Measurements from ENCODE around the gene LMO7. TPM values are rescaled to one million over a fixed set of nuclear protein-coding genes. Genes with fewer than 3 reads are reported as not detected.

LMO7 gene
- total and polyA plus RNA-seq, 2 of the 13 experiments (the other 11 are each of a cell fraction or from before 2014, with no cell fraction given): 34.0 to 121 TPM

- peaks cover 51% of the 10 kb centered on the region for H3K4me1 ChIP-seq (ENCODE audit: insufficient read depth, low read length)
- H3K27ac ChIP-seq (ENCODE audit: extremely low read length, insufficient read depth, low read length): peak overlapping the region; percentile 95
- peak overlapping the region; percentile 72 to 98 (median 77) for H3K4me3 ChIP-seq (replicated peaks in 1 of 3; ENCODE audit: insufficient read depth in 1 of 3, low read depth in 2 of 3, low read length in 3 of 3)
- DNase-seq (ENCODE audit: low spot score) (no peak), FAIRE-seq (no peak), ATAC-seq (no peak)
- no peaks in the 10 kb centered on the region for H3K27me3 ChIP-seq (ENCODE audit: control insufficient read depth in 1 of 2, insufficient read depth in 2 of 2, low read length in 2 of 2)
- no peak for TF ChIP-seq MAFG (CRISPR knock-in tag; IDR thresholded peaks at IDR 0.05)
- TF ChIP-seq CEBPG (CRISPR knock-in tag; IDR thresholded peaks at IDR 0.05): no peak
- TF ChIP-seq ZBTB44 (CRISPR knock-in tag; IDR thresholded peaks at IDR 0.05): no peak
- no peak for TF ChIP-seq ZZZ3 (CRISPR knock-in tag; IDR thresholded peaks at IDR 0.05; ENCODE audit: borderline replicate concordance)
- TF ChIP-seq HMGA1 (CRISPR knock-in tag; conservative IDR thresholded peaks at IDR 0.05): no peak
- TF ChIP-seq AFF4 (CRISPR knock-in tag; IDR thresholded peaks at IDR 0.05): no peak
- TF ChIP-seq REPIN1 (CRISPR knock-in tag; IDR thresholded peaks at IDR 0.05; ENCODE audit: borderline replicate concordance, low read depth): no peak
- TF ChIP-seq RBM22 (optimal IDR thresholded peaks at IDR 0.05; ENCODE audit: low read length): no peak
- no peak for TF ChIP-seq ZNF772 (CRISPR knock-in tag; IDR thresholded peaks at IDR 0.05)
- TF ChIP-seq ZNF264 (CRISPR knock-in tag; IDR thresholded peaks at IDR 0.05): no peak
- ChIA-PET POLR2A (interaction anchor here (0.9 to 5.9 kb wide), 9 partner anchors 9 to 1265 kb away, joined by 3 to 78 read pairs (median 5); no protein-coding TSS in a partner anchor), CTCF (ENCODE audit: low intra/inter-chr PET ratio, low total read pairs) (no interaction called here)
- WGBS (ENCODE audit: low lambda C conversion rate): 0% methylated on average over 3 of the region's 3 CpGs
- in situ Hi-C loops (cut with HindIII; ENCODE audit: extremely low pct_ligation_motif_present, low pct_unique_long_range_greater_than_20kb) (loop anchor here (5.0 kb wide), 1 partner anchor 36 kb away; no protein-coding TSS in a partner anchor), intact Hi-C loops (cut with micrococcal nuclease; ENCODE audit: unreplicated experiment) (loop anchor here (5.0 kb wide), 1 partner anchor 64 kb away; no protein-coding TSS in a partner anchor)
- peaks cover 24% of the 10 kb centered on the region for H4K20me1 ChIP-seq (ENCODE audit: insufficient read depth, low read length)
- H3K4me2 ChIP-seq (ENCODE audit: low read depth, low read length): peak overlapping the region; percentile 84
- no TSS peak for BruUV-seq (replicated peaks)
- peaks cover 58% of the 10 kb centered on the region for H3K79me2 ChIP-seq (ENCODE audit: insufficient read depth, low read length)
- H2AFZ ChIP-seq (ENCODE audit: low read length): no peak overlapping the region
- H3K9ac ChIP-seq (ENCODE audit: insufficient read depth, low read depth, low read length): peak overlapping the region; percentile 83
- H3K9me3 ChIP-seq (ENCODE audit: low read length): no peaks in the 10 kb centered on the region
- H3K36me3 ChIP-seq (replicated peaks in 1 of 2; ENCODE audit: control insufficient read depth in 1 of 2, insufficient read depth in 2 of 2, low read length in 2 of 2): peaks cover 0 to 3% of the 10 kb centered on the region in 2 experiments; a peak in 2 of 5 replicates
Measured at GRCh38 chr13:75761369-75761768, 125.2 kb downstream of the LMO7 start.

Measured in HepG2 (cell line).